ENCODE data around the gene SLC25A25. TPM values are rescaled to one million over a fixed set of nuclear protein-coding genes. Genes with fewer than 3 reads are reported as not detected.
"Not testable (repeated sequence)": the region's sequence is repeated elsewhere in the genome, so short reads cannot be mapped to it uniquely, and the experiment has no call there.

Gene SLC25A25
- polyA plus RNA-seq (2013, experiment 1 of 2; ENCODE audit: insufficient read length) = 15.8 TPM
- 15.9 TPM for polyA plus RNA-seq (2013, experiment 2 of 2; ENCODE audit: insufficient read length)

- peak; percentile 99 for DNase-seq
Observed at GRCh38 chr9:128067645-128068385, at the start of gene SLC25A25. Gene SLC25A25, plus strand, starts transcription at chr9:128068232. Its CDS starts 88 bp downstream, at chr9:128068320.

DNA sequence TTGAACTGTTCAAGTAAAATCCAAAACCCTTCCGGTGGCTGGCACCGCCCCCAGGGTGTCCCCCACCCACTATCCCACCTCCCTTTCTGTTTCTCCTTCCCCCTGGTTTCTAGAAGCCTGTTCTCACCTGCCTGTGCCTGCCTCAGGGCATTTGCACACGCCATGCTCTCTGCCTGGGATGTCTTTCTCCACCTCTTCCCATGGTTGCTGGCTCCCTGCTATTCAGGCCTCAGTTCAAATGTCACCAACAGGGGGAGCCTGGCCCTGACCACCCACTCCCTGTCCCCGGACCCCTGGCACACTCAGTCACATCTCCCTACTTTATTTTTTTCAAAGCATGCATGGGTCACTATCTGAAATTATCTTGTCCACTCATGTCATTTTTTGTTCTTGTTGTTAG, 47.3 kb upstream of the SLC25A25 start:
- no peak for DNase-seq

- DNase-seq = no peak
Observed at GRCh38 chr9:128021098-128021497, 46.9 kb upstream of the SLC25A25 start.

DNA sequence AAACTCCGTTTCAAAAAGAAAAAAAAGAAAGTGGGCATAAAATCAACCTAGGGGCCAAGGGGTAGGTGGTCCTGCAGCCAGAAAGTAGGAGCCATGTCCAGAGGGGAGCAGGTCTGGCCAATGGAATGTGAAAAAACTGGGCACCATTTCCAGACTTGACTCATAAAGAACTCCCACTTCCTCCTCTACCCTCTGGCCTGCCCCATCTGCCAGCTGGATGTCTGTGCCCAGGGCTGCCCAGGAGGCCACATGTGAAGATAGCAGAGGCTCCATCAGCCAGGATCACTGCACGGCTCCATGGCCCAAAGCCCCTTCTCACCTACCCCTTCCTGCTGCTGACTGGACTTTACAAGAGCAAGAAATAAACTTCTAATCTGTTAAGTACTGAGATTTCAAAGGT, 45.1 kb upstream of the SLC25A25 start:
- no peak for DNase-seq

DNA sequence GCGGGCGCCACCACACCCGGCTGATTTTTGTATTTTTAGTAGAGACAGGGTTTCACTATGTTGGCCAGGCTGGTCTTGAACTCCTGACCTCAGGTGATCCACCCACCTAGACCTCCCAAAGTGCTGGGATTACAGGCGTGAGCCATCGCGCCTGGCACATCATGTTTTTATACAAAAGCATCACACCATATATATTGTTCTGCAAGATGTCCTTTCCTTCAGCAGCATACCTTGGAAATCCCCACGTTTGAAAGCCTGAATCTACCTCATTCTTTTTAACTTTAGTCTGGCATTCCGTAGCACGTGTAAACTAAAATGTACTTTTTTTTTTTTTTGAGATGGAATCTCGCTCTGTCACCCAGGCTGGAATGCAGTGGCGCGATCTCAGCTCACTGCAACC, 44.4 kb upstream of the SLC25A25 start:
- not testable (repeated sequence) for DNase-seq

DNA sequence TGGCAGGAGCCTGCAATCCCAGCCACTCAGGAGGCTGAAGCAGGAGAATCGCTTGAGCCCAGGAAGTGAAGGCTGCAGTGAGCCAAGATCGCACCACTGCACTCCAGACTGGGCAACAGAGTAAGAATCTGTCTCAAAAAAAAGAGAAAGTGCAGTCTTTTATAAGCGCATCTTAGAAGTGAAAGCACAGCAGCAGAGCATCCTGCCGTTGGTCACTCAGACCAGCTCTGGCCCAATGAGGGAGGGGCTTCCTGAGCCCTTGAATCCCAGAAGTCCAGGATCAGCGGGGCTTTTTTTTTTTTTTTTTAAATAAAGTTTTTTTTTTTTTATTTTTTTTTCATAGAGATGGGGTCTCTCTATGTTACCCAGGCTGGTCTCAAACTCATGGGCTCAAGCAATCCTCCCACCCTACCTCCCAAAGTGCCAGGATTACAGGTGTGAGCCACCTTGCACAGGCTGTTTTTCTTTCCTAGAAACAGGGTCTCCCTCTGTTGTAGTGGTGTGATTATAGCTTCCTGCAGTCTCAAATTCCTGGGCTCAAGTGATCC, 43.2 kb upstream of the SLC25A25 start:
- no peak for DNase-seq

GRCh38 chr9:128025736-128026135, 42.3 kb upstream of the SLC25A25 start:
- no peak for DNase-seq

DNA sequence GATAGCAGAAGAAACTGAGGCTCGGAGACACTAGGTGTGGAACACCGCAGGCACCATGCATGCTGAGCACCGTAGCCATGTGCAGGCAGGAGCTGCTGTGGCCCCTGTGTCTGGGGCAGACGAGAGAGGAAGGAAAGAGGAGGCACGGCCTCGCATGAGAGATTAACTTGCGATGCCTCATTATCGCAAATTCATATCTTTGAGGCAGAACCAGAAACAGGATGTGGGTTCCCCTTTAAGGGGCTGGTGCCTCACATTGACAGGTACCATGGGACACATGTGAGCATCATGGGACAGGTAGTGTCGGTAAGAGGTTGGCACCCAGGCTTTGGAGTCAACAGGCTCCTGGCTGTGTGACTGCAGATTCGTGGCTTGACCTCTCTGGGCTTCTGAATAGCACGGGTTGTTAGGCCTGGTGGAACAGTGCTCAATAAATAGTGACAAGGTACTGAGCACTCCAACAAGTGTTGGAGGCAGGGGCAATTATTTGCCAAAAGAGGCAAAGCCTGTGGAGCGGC, 41.7 kb upstream of the SLC25A25 start:
- DNase-seq = no peak

DNA sequence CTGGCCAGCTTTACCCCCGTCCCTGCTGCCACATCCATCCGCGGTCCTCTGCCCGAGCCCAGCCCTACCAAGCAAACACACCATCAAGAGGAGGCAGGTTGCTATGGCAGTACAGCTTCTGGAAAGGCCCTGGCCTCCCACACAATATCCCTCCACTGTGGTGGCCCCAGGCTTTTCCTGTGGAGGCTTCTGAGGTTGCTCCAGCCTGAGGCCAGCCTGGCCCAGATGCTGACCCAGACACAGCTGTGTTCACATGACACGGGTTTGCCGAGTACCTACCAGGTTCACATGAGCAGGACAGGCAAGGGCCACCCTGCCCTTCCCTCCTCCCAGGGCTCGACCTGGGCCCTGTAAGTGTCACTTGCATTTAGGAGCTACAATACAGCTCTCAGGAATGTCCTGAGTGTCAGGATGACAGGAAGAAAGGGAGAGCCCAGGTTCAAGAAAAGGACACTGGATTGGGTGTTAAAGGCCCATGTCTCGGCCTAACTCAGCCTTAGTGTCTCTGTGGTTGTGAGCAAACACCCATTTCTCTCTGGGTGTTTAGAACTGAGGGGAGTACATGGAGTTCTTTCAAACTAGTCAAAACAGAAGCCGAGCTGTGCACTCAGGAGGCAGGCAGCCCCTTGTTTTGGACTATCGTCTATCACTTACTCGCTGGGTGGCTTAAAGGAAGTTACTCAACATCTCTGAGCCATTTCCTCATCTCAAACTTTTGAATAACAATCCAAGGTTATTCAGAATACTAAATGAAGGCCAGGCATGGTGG, 41.1 kb upstream of the SLC25A25 start:
- DNase-seq = no peak

DNA sequence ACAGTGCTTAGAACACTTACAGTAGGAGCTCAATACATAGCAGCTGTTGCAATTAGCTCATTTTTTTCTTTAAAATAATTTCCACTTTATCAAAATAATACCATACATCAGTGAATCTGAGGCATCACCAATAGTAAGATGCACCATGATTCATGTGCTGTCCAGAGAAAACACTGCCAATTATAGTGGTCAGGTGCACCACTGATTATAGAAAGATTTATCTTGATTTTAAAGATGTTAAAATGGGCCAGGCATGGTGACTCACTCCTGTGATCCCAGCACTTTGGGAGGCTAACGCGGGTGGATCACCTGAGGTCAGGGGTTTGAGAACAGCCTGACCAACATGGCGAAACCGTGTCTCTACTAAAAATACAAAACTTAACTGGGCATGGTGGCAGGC, 40.3 kb upstream of the SLC25A25 start:
- DNase-seq = no peak

DNA sequence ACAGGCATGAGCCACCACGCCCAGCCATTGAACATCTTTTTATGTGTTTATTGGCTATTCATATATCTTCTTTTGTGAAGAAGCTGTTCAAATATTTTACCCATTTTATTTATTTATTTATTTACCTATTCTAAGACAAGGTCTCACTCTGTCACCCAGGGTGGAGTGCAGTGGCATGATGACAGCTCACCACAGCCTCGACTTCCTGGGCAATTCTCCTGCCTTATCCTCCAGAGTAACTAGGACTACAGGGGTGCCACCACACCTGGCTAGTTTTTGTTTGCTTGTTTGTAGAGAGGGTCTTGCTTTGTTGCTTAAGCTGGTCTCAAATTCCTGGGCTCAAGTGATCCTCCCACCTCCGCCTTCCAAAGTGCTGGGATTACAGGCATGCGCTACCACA, 34.4 kb upstream of the SLC25A25 start:
- no peak for DNase-seq

DNA sequence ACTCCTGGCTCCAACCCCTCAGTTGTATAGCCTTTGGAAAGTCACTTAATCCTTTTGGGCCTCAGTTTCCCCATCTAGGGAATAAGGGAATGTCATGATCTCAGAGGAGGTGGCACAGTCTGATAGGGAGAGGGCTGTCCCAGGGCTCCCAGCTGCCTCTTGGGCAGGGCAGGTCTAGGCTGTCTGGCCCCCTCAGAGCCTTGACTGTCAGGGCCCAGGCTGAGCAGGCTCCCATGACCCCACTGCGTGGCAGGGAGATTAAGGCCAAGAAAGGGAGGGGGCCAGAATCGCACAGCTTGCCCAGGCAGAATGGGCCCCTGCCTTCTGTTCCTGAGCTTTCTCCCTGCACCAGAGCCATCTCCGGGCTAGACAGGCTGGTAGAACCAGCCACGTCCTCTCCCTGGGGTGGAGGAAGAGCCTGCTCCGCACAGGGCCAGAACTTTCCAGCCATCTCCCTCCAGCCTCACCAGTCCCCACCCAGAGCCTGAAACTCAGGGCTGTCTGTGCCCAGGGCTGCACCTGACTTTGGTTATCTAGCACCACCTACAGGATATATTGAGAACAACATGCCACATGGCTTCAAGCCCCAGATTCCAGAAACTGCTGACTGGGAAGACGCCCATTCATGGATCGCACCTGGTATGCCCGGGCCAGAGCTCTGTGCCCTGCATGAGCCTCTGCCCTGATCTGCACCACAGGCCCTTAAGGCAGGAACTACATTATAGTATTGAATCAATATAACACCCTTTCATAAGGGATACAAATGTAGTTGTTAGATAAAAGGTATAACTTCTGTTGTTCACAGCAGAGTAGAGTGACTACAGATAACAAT, 33.0 kb upstream of the SLC25A25 start:
- DNase-seq = peak; percentile 78

GRCh38 chr9:128036522-128036921, 31.5 kb upstream of the SLC25A25 start:
- not testable (repeated sequence) for DNase-seq

DNA sequence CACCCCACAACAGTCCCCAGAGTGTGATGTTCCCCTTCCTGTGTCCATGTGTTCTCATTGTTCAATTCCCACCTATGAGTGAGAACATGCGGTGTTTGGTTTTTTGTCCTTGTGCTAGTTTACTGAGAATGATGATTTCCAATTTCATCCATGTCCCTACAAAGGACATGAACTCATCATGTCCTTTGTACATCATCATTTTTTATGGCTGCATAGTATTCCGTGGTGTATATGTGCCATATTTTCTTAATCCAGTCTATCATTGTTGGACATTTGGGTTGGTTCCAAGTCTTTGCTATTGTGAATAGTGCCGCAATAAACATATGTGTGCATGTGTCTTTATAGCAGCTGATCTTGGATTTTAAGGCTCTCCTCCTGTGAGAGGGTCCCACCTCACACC, 27.2 kb upstream of the SLC25A25 start:
- not testable (repeated sequence) for DNase-seq

GRCh38 chr9:128042043-128042442, 26.0 kb upstream of the SLC25A25 start:
- no peak for DNase-seq

DNA sequence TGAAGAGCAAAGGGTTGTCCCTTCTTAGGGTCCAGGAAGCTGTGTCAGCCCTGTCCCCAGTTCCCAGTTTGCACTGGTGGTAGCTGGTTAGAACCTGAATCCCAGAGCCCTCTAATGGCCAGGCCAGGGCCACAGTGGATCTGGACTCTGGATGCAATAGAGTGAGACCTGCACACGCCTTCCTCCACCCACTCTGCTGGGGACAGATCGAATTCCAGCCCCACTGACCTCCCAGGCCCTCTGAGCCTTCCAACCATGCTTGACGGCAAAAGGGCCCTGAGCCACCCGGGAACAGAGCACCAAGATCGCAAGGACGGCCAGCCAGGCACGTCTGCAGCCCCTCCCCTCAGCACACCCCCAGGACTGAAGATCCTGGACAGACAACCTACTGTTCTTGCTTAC, 24.6 kb upstream of the SLC25A25 start:
- DNase-seq = no peak

- DNase-seq = not testable (repeated sequence)
Observed at GRCh38 chr9:128045409-128045808, 22.6 kb upstream of the SLC25A25 start.

DNA sequence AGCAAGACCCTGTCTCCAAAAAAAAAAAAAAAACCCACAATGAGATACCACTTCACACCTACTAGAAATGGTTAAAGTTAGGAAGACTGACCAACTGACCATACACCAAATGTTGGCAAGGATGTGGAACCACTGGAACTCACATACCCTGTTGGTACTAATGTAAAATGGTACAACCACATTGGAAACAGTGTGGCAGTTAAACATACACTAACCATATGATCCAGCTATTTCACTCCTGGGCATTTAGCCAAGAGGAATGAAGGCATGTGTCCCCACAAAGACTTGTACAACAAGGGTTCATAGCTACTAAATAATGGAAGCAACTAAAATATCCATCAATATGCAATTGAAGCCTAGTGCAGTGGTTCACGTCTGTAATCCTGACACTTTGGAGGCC, 22.2 kb upstream of the SLC25A25 start:
- DNase-seq = peak; percentile 48

DNA sequence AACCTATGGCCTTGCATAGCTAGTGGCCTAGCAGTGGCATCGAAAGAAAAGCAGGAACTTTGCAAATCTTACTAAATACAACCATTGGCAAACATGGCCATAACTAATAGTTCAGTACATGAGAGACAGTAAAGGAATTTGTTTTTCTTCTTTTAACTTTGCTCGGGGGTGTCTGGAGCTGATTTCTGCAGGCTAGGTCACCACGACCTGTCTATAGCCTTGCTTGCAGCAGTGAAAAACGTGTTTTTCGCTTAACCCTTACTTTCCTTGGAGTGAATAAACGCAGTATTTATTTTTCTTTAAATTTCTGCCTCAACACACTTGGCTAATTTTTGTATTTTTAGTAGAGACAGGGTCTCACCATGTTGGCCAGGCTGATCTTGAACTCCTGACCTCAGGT, 20.8 kb upstream of the SLC25A25 start:
- DNase-seq = no peak

DNA sequence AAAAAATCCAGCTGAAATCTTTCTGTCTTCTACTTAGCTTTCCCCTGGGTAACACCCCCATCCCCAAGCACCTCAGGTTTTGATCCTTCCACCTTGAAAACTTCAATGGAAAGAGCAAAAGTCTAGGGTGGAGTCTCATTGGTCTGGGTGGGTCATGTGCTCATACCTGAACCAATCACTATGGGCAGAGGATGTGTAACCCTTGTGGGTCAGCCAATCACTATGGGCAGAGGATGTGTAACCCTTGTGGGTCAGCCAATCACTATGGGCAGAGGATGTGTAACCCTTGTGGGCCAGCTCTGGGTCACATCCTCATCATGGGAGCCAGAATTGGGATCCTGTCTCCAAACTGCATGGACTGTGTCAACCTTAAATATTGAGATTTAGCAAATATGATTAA, 19.4 kb upstream of the SLC25A25 start:
- no peak for DNase-seq

GRCh38 chr9:128049843-128050242, 18.2 kb upstream of the SLC25A25 start:
- DNase-seq = peak; percentile 11

DNA sequence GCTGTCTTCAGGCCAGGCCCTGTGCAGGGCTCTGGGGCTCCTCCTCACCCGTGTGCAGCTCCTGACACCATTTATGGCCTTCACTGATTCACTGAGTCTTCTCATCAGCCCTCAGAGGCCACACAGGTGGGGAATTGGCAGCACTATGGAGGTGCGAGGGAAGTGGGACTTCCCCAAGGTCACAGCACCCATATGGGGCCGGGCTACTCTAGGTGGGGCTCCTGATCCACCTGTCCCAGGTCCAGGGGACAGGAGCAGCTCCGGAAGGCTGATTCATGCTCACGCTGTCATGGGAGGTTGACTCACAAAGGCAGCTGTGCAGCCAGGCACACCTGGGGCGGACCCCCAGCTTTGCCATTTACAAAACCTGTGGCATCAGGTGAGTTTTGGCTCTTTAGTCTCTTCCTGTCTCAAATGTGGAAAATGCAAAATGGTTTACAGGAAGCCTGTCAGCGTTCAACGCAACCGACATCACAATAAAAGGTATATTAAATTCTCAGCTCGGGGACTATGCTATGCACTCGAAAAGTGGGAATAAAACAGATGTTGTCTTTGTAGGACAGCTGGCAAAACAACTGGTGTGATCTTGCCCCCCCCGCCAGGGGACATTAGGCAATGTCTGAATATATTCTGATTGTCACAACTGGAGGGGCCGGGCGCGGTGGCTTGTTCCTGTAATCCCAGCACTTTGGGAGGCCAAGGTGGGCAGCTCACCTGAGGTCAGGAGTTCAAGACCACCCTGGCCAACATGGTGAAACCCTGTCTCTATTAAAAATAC, 15.9 kb upstream of the SLC25A25 start:
- DNase-seq = no peak

Data from fibroblast of skin of scalp (primary cell).